Neural progenitor cell (in vitro differentiated cells): ENCODE data around the gene SUSD2.

ENCODE experiments used
- CTCF ChIP-seq: fragments of 200-600 bp; sonication (generic); IDR thresholded peaks from 2 replicates; pipeline ENCODE4 v1.5.1; 2017; ENCODE audit warnings: antibody characterized with exemption, mild to moderate bottlenecking
- EZH2 ChIP-seq: fragments of 200-600 bp; sonication (generic); IDR thresholded peaks from 2 replicates; pipeline ENCODE4 v1.6.1; 2017; ENCODE audit warnings: antibody characterized with exemption, mild to moderate bottlenecking, moderate library complexity

GRCh38 chr22:24153353-24153752, 27.9 kb upstream of the SUSD2 start:
- TF ChIP-seq EZH2 (no peak), CTCF (no peak)
